Measurements from ENCODE around the gene PRPF8. TPM values are rescaled to one million over a fixed set of nuclear protein-coding genes. Genes with fewer than 3 reads are reported as not detected.

PRPF8 gene
- total and polyA plus RNA-seq, 2 of the 13 experiments (the other 11 are each of a cell fraction or from before 2014, with no cell fraction given): 112 to 179 TPM

DNA sequence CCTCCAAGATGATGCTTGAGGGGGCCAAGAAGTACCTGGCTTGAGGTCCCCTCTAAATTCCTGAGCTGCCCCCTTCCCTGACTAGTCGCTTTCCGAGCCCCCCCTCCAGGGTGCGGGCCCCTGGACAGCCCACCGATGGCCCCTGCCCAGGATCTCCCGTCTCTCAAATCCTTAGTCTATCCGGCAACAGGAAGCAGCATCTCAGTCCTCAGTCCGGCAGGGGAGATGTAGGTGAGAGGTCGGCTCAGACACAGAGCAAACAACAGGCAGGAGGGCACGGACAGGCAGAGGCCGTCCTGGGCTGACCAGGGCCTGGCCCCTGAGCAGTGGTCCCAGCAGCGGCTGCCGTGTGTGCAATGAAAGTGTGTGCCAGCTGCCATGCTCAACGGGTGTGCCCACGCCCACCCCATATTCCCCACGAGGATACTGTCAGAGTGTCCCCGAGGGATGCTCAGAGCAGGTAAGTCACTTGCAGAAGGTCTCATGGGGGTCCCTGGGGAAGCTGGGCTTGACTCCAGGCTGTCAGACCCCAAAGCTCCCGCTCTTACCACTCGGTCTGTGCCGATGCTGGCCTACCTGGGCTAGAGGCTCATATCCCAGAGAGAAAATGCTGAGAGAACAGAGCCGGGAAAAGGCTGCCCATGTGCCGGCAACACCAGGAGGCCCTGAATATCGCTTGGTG, 63.3 kb downstream of the PRPF8 start (continued):
- no peak for TF ChIP-seq ZBTB40 (IDR thresholded peaks at IDR 0.05)
- no peak for TF ChIP-seq ZBTB40 (CRISPR knock-in tag; IDR thresholded peaks at IDR 0.05)
- TF ChIP-seq GTF2F1 (IDR thresholded peaks at IDR 0.05; ENCODE audit: low read length): no peak
- no peak for TF ChIP-seq ZNF276 (CRISPR knock-in tag; IDR thresholded peaks at IDR 0.05; ENCODE audit: low read depth)
- no peak for TF ChIP-seq ZNF432 (CRISPR knock-in tag; IDR thresholded peaks at IDR 0.05; ENCODE audit: borderline replicate concordance)
- no peak for TF ChIP-seq ZNF598 (CRISPR knock-in tag; IDR thresholded peaks at IDR 0.05; ENCODE audit: borderline replicate concordance)
- TF ChIP-seq ZNF674 (CRISPR knock-in tag; IDR thresholded peaks at IDR 0.05; ENCODE audit: low read depth): no peak
- TF ChIP-seq ZFP37 (CRISPR knock-in tag; IDR thresholded peaks at IDR 0.05; ENCODE audit: borderline replicate concordance): 0 out of 2 replicates have a peak, but pooled peaks have one; percentile 41
- TF ChIP-seq ZFP62 (CRISPR knock-in tag; IDR thresholded peaks at IDR 0.05): no peak
- TF ChIP-seq JDP2 (CRISPR knock-in tag; IDR thresholded peaks at IDR 0.05; ENCODE audit: borderline replicate concordance): no peak
- TF ChIP-seq ATF5 (CRISPR knock-in tag; IDR thresholded peaks at IDR 0.05; ENCODE audit: low read depth): no peak
- no peak for TF ChIP-seq ZNF577 (CRISPR knock-in tag; IDR thresholded peaks at IDR 0.05; ENCODE audit: borderline replicate concordance, low read depth)
- TF ChIP-seq ZBTB1 (CRISPR knock-in tag; IDR thresholded peaks at IDR 0.05; ENCODE audit: borderline replicate concordance): no peak
- no peak for TF ChIP-seq ZSCAN21 (CRISPR knock-in tag; IDR thresholded peaks at IDR 0.05; ENCODE audit: borderline replicate concordance)
- TF ChIP-seq, protein P1, sequence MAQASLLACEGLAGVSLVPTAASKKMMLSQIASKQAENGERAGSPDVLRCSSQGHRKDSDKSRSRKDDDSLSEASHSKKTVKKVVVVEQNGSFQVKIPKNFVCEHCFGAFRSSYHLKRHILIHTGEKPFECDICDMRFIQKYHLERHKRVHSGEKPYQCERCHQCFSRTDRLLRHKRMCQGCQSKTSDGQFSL (CRISPR knock-in tag; IDR thresholded peaks at IDR 0.05): no peak
- TF ChIP-seq ZNF382 (CRISPR knock-in tag; IDR thresholded peaks at IDR 0.05; ENCODE audit: borderline replicate concordance): no peak
- peak; percentile 99 for TF ChIP-seq PPARG (CRISPR knock-in tag; conservative IDR thresholded peaks at IDR 0.05)
- TF ChIP-seq AGO1 (IDR thresholded peaks at IDR 0.05; ENCODE audit: low read depth, low read length, poor library complexity, severe bottlenecking): no peak
